HG02943 (cell line): ENCODE results near the gene GNPTG.

ENCODE experiments used
- ATAC-seq: cut with Tn5 transposase; IDR thresholded peaks from one replicate; pipeline ENCODE4 v1.9.1; 2021; ENCODE audit warnings: mild to moderate bottlenecking, low read depth, moderate library complexity; ENCODE audit not compliant: unreplicated experiment

The GNPTG gene

DNA sequence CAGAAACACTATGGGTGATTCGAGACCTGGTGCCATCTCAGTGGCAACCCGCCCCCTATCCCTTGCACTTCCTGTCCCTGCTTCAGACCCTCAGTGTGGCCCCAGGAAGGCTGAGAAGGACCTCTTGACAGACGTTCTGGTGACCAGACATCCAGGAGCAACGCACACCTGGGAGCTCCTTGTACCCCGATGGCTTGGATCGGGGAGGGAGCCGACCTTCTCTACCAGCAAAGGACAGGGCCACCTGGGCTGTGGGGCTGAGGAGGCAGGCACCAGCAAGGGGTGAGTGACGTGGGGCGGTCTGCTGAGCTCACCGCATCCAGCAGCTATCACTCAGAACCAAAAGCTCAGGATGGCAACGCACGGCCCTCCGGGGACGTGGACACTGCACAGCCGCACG is 35.6 kb downstream of the GNPTG start:
- ATAC-seq = no peak

DNA sequence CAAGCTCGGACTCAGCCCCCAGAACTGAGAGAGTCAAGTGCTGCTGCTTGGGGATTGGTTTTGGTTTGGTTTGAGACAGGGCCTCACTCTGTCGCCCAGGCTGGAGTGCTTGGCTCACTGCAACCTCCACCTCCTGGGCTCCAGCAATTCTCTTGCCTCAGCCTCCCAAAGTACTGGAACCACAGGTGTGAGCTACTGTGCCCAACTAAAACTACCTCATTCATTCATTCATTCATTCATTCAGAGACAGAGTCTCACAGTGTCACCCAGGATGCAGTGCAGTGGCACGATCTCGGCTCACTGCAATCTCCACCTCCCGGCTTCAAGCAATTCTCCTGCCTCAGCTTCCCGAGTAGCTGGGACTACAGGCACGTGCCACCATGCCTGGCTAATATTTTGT is 38.0 kb downstream of the GNPTG start:
- ATAC-seq = no peak

DNA sequence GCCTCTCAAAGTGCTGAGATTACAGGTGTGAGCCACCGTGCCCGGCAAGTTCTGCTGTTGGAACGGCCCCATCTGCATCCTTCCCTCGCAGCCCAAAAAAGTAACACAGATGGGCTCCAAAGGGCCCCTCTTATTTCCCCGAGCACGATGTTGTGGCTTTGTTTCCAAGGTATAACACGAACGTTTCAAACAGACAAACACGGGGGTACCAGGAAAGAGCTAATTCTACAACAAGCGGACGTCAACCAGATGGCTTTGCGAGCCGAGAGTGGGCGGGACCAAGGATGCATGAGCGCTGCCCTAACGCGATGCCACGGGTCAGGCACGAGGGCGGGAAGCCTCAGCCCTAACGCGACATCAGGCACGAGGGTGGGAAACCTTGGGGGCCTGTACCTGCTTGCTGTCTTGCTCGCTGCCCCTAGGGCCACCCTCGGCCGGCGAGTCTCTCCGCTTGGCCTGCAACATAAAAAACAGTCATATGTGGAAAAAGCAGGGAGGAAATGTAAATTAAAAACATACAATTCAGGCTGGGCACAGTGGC is 38.6 kb downstream of the GNPTG start:
- ATAC-seq = no peak

DNA sequence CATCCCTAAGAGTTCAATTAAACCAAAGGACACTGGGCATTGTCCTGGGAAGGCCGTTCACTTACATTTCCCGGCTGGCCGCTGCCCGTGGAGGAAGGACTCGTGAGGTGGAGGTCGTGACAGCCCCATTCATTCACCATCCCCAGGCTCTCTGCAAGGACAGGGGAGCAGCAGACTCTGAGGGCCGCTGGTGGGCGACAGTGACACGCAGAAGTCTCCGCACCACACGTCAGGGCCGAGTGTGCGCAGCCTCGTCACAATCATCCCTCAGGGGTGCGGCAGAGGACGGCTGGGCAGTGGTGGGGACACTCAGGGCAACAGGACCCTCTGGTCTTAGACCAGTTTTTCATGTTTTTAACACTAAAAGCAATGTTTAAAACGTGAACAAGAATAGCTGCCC is 41.1 kb downstream of the GNPTG start:
- ATAC-seq = no peak

DNA sequence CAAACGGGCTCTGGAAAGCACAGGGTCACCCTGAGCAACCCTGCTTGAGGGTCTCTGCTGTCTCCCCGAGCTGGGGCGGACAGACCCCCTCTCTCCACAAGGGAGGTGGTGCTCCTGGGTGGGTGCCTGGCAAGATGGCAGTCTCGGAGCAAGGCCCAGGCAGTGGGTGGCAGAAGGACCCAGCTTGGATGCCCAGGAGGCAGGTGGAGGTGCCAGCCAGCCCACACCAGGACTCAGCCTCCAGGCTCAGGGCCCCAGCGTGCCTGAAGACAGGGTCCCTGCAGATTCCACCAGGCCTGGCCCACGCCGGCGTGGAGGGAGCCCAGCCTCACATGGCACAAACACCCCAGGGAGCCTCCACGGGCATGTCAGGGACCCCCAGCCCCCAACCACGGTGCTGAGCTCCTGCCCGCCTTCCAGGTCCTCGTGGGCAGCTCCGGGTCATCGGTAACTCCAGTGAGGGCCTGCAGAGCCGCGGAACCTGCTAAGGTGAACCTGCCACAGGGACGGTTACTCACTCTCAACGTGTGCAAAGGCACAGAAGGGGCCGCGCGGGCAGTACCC is 42.0 kb downstream of the GNPTG start:
- ATAC-seq = no peak

DNA sequence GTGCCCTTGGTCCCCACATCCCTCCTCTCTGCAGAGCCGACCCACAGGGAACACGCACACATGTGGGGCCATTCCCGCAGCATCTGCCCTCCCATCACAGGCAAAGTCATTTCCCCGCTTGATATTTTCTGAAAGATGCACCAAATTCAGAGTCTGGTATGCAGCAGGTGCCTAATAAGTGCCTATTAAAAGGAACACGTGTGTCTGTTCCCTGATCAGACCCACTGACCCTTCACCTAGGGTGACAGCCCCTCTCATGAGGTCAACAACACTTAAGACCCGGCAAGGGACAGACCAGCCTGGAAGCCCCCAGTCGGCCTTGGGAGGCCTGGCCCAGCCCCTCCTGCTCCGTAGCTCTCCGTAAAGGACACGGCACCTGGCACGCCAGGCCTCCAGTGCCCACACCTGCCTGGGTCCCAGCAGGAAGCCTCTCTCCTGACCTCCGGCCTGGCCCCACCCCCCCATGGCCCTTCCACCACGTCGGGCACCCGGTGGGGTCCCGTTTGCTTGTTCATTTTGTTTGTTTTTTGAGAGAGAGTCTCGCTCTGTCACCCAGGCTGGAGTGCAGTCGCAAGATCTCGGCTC is 42.7 kb downstream of the GNPTG start:
- ATAC-seq = no peak

DNA sequence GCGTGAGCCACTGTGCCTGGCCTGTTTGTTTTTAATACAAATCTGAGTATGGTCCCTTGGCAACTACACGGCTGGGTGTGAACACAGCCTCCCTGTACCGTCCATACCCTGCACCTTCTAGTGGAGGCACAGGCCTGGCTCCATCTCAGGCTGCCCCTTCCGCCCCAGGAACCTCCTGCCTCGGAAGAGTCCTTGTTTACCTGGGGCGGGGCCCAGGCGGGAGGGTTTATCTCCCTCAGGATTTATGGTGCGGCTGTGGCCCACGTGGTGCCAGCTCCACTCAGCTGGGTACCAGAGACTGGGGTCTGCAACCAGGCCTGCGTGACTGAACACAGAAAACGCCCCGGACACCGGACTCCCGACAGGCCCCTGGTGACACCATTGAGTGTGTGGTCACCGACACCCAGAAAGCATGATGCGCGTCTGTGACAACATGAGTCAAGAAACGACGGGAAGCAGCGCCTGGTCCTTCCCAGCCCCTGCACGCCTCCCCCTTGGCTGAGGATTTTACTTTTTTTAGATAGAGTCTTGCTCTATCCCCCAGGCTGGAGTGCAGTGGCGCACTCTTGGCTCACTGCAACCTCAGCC is 43.8 kb downstream of the GNPTG start:
- no peak for ATAC-seq

DNA sequence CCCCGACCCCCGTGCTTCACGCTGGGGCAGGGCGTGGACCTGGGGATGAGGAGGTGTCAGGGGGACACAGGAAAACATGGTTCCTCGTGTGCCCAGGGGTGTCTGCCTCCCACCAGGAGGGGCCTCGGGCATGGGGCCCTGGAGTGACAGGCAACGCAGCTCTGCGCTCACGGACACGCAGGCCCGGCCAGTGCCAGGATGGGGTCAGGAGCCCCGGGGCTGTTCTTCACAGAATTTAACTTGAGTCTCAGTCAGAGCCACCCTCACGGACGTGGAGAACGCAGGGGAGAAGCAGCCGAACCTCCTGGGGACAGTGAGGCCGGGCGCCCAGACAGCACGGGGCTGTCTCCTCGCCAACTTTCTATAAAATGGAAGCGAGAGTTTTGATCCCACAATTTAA is 46.0 kb downstream of the GNPTG start:
- ATAC-seq = no peak

DNA sequence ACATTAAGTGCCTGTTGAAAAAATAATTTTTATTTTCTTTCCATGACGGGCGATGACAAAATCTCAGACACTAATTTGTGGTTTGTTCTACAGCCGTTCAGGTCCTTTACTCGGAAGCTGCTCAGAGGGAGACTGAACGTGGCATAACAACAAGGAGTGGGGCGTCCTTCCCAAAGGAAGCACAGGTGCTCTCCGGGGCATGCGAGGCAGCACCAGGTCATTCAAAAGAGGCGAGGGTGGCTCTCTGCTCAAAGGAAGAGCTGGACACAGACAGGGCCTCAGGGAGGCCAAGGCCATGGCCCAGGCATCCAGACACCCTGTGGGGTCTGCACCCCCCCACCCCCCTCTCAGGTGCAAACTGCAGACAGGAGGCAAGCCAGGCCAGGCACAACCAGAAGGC is 46.6 kb downstream of the GNPTG start:
- ATAC-seq = no peak

DNA sequence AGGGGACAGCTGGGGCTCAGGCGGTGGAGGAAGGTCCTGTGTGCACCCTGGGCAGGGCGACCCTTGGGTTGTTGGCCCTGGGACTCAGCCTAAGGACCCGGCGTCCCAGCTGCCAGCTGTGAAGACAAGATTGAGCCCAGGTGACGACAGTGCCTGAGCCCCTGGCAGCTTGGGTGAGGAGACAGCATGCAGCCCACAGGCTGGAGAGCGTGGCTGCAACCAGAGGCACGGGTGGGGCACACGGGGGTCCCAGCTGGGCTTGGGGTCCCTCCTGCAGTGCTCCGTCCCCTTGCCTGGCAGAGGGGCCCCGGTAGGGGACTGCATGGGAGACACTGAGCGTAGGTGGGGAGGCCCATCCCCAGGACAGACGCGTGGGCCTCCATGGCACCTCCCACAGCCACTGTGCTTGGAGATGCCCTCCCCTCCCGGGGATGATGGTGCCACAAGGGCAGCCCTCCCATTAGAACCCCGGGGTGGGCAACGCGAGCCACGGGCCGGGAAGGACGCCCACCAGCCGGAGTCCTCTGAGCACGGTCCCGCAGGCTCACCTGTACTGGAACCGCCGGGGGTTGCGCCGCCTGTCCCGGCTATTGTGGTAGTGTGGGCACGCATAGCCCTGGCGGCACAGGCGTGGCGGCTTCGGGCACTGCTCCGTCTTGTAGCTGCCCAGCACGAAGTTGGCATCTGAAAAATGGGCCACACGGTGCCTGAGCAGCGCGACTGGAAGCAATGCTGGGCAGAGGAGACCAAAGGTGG is 47.3 kb downstream of the GNPTG start:
- ATAC-seq = no peak

DNA sequence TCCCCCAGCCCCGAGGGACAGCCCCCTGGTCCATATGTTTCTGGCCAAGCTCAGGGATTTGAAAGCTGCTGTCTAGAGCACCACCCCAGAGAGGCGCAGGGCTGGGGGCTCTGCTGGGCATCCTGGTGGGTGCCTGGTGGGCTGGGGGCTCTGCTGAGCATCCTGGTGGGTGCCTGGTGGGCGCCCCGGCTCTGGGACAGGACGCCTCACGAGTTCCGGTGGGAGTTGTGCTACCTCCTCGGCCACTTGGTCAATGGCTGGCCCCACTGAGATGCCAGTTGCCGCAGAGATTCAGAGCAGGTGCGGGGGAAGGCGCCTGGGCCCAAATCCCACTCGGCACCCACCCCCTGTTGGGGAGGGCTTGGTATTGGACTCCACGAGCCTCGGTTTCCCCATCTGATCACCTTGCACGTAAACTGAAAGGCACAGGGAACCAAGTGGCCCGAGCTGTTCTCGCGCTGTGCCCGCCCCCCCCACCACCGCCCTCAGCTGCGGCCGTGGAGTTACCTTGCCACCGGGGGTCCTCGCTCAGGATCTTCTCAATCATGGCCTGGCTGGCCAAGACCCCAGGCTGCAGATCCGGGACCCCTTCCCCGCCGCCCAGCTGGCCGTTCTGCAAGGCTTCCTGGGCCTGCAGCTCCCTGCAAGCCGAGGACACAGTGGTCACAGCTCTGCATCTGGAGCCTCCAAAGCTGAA is 49.5 kb downstream of the GNPTG start:
- ATAC-seq = no peak

DNA sequence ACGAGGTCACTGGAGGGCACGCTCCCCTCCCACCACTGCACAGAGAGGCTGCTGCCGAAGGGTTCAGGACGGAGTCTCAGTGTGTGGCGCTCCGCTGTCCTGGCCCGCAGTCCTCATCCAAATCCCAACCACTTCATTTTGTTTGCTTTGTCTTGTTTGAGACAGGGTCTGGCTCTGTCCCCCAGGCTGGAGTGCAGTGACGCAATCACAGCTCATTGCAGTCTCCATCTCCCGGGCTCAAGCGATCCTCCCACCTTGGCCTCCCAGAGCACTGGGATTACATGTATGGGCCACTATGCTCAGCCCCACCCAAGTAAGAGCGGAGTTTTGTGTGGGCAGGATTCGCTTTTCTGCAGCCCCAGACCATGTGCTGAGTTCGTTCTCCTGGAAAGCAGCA is 50.0 kb downstream of the GNPTG start:
- ATAC-seq = no peak

DNA sequence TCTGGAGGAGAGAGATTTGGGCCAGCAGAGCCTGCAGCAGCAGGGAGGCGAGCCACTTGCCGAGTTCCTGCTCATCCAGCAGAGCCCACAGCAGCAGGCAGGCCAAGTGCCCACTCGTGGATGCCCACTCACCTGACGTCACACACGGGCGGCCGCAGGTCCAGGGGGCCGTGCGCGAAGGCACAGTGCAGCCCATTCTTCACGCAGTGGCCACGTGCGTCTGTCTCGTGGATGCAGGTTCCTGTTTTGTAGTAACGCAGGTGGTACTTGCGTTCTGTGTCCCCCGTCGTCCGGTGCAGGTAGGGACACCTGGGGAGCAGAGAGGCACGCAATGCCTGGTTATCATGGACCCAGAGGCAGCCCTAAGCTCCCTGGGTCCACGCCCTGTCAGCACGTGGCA is 51.3 kb downstream of the GNPTG start:
- ATAC-seq = no peak

DNA sequence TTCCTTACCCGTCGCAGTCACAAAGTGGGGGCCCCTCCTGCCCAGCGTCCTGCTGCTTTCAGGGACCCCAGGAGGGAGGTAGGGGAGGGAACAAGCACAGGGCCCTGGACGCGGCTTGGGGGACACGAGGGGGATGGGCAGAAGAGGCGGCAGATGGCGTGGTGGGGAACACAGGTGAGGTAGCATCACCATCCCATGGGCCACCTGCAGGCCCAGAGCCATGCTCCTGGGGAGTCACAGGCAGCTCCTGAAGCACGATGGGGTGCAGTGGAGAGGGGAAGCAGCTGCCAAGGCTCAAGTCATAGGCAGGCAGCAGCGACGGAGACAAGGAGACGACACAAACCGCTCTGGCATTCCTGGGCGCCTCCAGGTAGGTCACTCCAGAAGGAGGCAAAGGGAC is 52.0 kb downstream of the GNPTG start:
- ATAC-seq = no peak

DNA sequence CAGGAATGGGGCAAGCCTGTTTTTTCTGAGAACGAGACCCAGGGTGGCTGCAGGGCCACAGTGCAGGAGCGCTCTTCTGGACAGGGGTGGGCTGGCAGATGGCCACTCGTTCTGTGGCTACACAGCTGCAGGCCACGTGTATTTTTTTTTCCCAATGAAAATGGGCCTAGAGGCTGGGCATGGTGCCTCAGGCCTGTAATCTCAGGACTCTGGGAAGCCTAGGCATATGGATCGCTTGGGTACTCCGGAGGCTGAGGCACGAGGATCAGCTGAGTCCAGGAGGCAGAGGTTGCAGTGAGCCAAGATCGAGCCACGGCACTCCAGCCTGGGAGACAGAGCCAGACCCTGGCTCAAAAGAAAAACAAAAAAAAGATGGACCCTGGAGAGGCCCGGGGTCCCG is 56.0 kb downstream of the GNPTG start:
- ATAC-seq = no peak

DNA sequence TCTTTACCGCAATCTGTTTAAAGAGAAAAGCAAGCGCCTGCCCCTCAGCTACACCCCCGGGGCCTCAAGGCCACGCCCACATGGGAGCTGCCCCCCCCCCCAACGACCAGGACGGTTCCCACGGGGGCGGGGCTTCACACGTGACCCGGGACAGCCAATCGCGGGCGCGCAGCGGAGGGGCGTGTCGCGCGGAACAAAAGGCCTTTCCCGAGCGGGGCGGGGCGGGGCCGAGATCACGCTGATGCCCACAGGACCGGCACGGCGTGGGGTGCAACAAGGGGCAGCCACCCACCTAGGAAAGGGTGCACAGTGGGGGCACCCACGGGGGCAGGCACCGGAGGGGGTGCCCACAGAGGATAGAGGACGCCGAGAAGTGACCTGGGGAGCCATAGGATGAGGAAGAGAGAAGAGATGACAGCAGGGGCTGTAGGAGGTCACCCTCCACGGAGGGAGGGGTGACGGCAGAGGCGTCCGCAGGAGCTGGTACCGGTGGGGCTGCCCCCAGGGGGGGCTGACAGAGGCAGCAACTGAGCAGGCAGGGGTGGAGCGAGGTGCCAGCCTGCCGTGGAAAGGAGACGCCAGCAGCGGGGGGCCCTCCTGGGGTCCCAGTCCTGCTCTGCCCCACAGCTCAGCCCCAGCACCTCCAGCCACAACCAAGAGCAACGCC is 56.6 kb downstream of the GNPTG start:
- ATAC-seq = peak; percentile 66

DNA sequence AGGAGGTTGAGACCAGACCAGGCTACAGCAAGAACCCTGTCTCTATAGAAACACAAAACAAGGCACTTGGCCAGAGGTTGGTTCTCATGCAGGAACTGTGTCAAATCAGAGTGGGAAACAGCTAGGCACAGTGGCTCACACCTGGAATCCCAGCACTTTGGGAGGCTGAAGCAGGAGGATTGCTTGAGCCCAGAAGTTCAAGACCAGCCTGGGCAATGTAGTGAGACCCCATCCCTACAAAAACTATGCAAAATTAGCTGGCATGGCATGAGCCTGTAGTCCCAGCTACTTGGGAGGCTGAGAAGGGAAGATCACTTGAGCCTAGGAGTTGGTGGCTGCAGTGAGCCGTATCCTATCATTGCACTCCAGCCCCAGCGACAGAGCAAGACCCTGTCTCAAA is 61.1 kb downstream of the GNPTG start:
- ATAC-seq = no peak
